Right renal pelvis (tissue), 4 donors: ENCODE results near the gene RCAN2. TPM values are rescaled to one million over a fixed set of nuclear protein-coding genes. Genes with fewer than 3 reads are reported as not detected.

ENCODE experiments used
- DNase-seq, 4 donors: peaks; one replicate each; pipeline ENCODE4 v3.0.0-alpha.2; 2013; ENCODE audit warnings: low read depth in 4 of 4, low spot score in 3 of 4, missing footprints in 1 of 4
- polyA plus RNA-seq, 4 donors: library from polyadenylated mRNA; unstranded; fragments of 120-200 nt; gene quantifications; one replicate each; pipeline ENCODE4 v1.2.1, GENCODE V29; 2013; ENCODE audit not compliant: insufficient read length in 4 of 4

The RCAN2 gene
- polyA plus RNA-seq, 4 donors = 23.7 to 31.3 (median 28.1) TPM

GRCh38 chr6:46269447-46270229 lies 221.6 kb downstream of the RCAN2 start:
- no peak for DNase-seq

DNA sequence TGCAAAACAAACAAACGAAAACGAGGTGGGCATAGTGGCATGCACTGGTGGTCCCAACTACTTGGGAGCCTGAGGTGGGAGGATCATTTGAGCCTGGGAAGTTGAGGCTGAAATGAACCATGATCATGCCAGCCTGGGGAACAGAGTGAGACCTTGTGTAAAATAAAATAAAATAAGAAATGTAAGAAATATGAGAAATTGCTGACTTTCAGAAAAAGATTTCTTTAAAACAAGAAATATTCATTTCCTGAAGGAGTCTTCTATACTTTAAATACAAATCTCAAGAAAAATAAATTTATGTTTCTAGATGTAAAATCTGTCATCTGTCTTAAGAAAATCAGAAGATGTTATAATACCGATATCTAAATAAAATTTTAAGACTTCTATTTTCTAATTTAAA lies 223.7 kb downstream of the RCAN2 start:
- DNase-seq = no peak

GRCh38 chr6:46265373-46265772 lies 225.9 kb downstream of the RCAN2 start:
- no peak for DNase-seq

- no peak for DNase-seq
Measured at GRCh38 chr6:46263707-46264086, 227.6 kb downstream of the RCAN2 start.

DNA sequence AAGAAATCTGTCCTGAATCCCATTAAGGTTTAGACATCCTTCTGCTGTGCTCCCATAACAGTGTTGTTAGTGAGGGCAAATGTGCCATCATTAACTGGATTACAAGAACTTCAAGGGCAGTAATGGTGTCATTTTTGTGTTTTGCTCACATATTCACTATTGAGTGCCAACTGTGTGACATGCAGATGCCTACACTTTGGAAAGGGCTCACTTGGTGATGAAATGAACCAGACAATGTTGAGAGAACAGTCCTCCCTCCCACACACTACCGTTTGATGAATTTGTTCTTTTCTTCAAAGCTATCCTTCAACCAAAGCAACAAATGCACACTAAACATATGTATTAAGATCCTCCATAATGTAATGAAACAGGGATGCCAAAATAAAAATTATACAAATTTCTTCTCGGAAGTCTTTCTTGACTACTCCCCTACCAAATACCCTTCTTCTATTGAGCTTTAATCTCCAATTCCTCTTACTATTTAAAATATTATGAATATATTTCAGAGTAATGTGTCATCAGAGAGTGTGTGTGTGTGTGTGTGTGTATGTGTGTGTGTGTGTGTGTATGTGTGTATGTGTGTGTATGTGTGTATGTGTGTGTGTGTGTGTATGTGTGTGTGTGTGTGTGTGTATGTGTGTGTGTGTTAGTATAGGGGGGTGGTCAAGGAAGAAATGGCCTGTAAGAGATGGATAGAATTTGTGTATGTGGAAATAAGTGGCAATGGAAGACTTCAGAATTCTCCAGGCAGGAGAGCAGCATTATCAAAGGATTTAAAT lies 228.1 kb downstream of the RCAN2 start:
- no peak for DNase-seq

DNA sequence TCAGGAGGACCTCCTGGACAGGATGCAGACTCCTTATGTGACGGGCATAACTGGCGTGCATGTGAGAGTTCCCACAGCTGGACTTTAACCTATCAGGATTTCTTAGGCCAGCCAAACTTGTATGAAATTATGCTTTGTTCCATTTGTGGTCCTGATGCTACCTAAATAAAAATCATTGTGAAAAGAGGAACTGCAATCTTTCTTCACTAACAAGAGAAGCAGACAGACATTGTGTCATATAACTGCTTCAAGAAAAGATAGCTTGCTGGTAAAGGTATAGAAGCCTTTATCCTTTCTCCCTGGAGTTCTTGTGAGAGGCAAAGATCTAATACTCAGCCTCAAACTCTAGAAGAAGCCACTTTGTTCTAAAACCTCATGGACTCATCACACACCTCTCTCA lies 233.0 kb downstream of the RCAN2 start:
- no peak for DNase-seq

DNA sequence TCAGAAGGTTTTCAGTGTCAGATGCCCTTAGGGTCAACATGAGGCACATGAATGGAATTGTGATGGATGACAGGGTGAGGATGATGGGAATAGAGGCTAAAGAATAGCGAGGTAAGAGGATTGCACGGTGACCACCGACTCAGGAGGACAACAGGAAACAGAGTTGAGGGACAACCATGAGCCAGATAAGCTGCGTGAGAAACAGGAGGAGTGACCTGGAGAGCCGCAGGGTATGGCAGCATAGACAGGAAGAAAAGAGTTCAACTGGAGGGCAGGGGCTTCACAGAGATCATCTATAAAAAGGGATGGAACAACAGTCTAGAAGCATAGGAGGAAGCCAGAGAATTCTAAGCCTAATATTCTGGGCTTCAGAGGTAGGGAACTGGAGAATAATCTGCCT lies 235.7 kb downstream of the RCAN2 start:
- no peak for DNase-seq

DNA sequence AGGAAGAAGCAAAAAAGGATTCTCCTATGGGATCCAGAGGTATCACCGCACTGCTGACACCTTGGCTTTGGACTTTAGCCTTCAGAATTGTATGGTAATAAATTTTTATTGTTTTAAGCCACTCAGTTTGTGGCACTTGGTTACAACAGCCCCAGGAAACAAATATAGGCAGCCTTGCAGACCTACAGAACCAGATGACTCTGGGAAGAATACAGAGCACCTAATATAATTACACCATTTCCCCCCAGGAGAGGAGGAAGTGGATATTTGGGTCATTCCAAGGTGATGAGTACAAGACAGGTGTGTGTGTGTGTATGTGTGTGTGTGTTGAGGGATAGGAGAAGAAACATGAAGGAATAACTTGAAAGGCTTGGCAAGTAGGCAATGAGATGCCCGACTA lies 236.3 kb downstream of the RCAN2 start:
- no peak for DNase-seq

DNA sequence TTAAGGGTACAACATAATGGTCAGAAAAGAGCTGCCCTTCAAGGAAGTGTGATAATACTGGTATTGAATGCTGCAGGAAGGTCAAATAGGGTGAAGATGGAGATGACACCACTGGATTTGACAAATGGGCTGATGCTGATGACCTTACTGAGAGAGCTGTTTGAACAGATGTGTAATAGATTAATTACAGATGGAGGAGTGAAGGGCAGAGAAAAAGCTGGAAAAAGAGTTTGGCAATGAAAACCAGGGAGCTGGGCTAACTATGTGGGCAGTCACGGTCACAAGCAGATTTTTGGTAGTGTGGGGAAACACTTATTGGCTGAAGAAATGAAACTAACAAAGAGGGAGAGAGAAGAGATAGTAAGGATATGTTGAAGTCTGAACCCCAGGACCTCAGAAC lies 236.9 kb downstream of the RCAN2 start:
- no peak for DNase-seq

DNA sequence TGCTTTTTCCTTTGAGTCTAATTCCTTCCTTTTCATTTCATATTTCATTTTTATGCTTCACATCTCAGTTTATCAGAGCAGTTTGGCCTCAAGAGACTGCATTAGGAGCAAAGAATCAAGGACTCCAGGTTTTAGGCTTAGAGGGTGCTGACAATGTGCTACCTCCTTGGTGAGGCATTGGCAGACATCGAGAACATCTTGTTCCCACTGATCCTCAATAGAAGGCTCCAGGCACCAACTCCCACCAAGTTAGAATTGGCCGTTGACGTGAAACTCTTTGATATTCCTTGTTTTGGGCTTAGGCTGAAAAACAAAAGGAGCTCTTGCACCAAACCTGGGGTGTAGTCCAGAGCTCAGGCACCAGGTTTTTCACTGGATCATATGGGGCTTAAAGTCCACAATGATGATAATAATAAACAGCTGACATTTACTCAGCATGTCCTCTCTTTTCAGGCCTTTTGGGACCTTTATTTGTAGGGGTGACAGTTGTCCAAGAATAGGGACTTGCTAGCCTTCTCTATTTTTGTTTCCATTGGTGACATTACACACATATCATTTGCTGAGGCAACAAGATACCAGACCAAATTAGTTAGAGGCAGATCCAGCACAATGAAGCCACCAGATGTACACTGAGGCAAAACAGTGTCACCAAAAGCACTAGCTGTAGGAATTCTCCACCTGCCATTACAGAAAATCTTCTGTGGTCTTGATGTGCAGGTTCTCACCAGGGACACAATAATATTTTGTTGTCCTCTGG lies 239.5 kb downstream of the RCAN2 start:
- DNase-seq = no peak

DNA sequence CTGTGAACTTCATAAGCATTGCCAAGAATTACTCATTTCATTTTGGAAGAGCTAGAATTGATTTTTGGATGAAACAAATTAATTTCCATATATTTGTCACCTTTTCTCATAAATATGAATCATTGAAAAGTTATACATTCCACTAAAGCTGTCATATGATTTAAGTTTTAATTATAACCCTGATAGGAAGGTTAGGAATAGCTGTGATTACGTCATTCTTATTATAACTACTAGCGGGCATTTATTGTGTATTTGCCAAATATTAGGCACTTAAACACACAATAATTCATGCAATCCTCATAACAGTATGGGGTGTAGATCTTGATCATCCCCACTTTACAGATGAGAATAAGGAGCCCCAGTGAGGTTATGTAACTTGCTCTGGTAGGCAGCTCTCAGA lies 243.1 kb downstream of the RCAN2 start:
- DNase-seq = no peak

- no peak for DNase-seq
Measured at GRCh38 chr6:46246727-46247126, 244.5 kb downstream of the RCAN2 start.

DNA sequence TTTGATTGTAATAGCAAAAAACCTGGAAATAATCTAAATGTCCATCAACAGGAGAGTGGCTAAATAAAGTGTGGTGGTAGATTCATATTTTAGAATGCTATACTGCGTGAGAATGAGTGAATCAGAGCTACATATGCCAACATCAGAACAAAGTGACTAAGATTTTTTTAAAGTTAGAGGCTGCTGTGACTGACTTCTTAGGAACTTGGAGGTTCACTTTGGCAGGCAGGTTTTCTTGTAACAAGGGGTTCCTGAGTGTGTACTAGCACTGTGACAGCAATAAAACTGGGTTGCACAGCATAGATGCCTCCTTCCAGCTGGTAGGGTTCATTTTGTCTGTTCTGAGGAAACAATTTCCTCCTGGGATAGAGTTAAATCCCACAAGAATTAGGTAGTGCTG lies 245.2 kb downstream of the RCAN2 start:
- no peak for DNase-seq

GRCh38 chr6:46244670-46245069 lies 246.6 kb downstream of the RCAN2 start:
- DNase-seq = no peak

- no peak for DNase-seq
Measured at GRCh38 chr6:46243754-46244153, 247.5 kb downstream of the RCAN2 start.

DNA sequence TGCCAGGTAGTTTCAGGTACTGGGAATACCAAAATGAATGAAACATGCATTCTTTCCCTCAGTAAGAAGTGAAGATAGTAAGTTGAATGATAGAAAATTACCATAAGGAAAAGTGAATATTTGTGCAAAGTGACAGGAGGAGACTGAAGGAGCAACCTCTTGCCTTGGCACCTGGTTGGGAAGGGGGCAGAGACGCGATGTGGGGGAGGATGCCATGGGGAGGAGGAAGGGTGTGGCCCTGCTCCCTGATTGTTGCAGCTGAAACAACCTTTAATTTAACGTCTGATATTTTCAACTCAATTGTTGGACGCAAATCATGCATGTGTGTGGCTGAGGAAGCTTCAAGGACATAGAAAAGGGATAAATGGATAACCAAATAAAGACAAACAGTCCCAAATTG lies 248.3 kb downstream of the RCAN2 start:
- DNase-seq = no peak

DNA sequence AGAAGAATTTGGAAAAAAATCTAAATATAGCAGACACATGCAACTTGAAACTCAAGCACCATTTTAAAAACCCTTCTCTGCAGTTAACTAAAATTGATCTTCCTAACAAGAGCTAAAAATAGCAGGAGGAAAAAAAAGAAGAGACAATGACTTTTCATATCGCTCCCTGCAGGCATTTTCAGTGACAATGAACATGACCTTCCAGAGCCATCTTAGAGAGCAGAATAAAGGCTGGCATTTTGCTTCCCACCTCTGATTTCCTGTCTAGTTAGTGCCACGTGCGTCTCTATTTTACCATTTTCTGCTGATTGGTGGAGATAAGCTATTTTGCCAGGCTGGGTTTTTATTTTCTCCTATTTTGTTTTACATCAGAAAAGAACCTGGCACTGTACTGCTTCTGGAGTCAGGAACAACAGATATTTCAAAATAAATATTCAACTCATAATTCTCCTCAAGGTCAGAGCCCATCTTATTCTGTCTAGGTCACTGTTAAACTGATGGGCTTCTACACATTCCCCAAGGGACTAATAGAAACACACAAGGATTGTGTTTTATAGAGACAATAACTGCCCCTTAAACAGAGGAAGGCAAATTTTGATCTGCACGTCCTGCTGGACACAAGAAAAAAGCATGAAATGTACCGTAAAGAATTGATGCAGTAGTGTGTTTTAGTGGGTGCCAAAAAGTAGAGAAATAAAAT lies 250.2 kb downstream of the RCAN2 start:
- no peak for DNase-seq

DNA sequence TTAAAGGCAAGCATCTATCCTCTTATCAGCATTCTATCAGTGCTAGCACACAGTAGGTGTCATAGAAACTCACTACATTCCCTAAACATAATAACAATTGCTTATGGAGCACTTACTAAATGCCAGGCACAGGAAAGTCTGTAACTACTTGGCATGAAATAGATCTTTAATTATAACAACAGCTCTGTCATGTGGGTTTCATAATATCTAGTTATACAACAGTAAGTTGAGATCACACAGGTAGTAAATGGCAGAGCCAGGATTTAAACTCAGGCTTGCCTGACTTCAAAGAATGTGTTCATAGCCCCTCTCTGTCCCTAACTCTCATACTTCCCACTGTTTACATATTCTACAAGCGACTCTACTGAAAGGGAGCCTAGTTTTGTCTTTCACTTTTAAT lies 254.5 kb downstream of the RCAN2 start:
- DNase-seq = no peak

GRCh38 chr6:46235242-46235641 lies 256.0 kb downstream of the RCAN2 start:
- DNase-seq = no peak

DNA sequence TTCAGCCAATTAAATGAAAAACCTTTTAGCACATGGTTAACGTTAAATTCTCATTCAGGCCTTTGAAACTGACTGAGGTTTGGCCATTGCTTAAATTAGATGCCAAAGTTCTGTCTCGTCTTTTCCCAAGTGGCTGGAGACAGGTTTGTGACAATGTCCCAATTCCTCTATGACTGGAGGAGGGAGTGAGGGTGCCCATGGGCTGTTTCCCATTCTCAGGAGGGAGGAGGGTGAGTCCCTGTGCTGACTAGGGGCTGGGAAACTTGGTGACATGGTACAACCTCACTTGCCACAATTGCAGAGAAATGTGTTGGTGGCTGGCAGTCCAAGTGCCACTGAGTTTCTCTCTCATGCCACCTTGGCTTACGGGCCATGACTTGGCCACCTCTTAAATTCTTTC lies 256.5 kb downstream of the RCAN2 start:
- DNase-seq = no peak

GRCh38 chr6:46234156-46234556 lies 257.1 kb downstream of the RCAN2 start:
- no peak for DNase-seq
